GM21717 (cell line): ENCODE measurements around the gene ARHGAP23.

Source experiments
- ATAC-seq: cut with Tn5 transposase; IDR thresholded peaks from one replicate; pipeline ENCODE4 v1.9.1; 2021; ENCODE audit warnings: mild to moderate bottlenecking, moderate library complexity; ENCODE audit not compliant: unreplicated experiment

The ARHGAP23 gene, protein sequence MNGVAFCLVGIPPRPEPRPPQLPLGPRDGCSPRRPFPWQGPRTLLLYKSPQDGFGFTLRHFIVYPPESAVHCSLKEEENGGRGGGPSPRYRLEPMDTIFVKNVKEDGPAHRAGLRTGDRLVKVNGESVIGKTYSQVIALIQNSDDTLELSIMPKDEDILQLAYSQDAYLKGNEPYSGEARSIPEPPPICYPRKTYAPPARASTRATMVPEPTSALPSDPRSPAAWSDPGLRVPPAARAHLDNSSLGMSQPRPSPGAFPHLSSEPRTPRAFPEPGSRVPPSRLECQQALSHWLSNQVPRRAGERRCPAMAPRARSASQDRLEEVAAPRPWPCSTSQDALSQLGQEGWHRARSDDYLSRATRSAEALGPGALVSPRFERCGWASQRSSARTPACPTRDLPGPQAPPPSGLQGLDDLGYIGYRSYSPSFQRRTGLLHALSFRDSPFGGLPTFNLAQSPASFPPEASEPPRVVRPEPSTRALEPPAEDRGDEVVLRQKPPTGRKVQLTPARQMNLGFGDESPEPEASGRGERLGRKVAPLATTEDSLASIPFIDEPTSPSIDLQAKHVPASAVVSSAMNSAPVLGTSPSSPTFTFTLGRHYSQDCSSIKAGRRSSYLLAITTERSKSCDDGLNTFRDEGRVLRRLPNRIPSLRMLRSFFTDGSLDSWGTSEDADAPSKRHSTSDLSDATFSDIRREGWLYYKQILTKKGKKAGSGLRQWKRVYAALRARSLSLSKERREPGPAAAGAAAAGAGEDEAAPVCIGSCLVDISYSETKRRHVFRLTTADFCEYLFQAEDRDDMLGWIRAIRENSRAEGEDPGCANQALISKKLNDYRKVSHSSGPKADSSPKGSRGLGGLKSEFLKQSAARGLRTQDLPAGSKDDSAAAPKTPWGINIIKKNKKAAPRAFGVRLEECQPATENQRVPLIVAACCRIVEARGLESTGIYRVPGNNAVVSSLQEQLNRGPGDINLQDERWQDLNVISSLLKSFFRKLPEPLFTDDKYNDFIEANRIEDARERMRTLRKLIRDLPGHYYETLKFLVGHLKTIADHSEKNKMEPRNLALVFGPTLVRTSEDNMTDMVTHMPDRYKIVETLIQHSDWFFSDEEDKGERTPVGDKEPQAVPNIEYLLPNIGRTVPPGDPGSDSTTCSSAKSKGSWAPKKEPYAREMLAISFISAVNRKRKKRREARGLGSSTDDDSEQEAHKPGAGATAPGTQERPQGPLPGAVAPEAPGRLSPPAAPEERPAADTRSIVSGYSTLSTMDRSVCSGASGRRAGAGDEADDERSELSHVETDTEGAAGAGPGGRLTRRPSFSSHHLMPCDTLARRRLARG (N-terminal part only)

DNA sequence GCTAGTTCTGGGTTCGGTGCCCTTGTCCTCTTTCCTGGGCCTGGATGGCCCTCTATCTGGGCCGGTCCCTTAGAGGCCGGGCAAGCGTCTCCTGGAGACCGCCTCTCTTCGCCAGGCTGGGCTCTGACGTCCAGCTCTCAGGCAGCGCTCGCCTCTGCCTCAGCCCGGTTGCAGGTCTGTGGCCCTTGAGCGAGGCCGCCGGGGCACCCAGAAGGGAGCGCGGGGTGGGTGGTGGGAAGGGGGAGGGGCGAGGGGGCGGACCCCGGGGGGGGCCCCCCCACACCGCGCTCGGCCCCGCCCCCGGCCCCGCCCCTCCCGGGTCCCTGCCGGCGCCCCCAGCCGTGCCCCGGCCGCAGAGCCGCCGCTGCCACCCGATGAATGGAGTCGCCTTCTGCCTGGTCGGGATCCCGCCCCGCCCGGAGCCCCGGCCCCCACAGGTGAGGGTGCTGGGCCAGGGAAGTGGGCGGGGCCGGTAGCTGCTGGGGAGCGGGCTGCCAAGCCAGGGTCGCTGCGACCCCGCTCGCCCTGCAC, at the start of gene ARHGAP23:
Gene ARHGAP23, plus strand, starts transcription at position 353 of the 531 bp plus-strand sequence. Its CDS starts 22 bp downstream, at position 375.
- ATAC-seq: no peak

- ATAC-seq: no peak
Measured at GRCh38 chr17:38379448-38379847, 48.8 kb upstream of the ARHGAP23 start.

DNA sequence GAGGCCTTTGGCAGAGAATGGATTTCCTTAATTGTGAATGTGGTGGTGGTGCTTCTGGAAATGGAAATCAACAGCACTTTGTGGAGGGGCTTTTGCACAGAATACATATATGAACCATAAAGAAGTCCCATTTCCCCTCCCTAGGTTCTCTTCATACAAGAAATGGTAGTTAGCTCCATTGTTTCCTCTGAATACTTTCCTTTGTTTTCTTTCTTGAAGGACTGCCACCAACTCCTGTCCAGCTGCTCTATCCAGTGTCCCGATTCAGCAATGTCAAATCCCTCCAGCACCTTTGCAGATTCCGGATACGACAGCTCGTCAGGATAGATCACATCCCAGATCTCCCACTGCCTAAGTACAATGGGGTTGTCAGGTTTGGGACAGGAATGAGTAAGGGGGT, 33.2 kb upstream of the ARHGAP23 start:
- ATAC-seq: no peak

- no peak for ATAC-seq
Measured at GRCh38 chr17:38397227-38397626, 31.0 kb upstream of the ARHGAP23 start.

DNA sequence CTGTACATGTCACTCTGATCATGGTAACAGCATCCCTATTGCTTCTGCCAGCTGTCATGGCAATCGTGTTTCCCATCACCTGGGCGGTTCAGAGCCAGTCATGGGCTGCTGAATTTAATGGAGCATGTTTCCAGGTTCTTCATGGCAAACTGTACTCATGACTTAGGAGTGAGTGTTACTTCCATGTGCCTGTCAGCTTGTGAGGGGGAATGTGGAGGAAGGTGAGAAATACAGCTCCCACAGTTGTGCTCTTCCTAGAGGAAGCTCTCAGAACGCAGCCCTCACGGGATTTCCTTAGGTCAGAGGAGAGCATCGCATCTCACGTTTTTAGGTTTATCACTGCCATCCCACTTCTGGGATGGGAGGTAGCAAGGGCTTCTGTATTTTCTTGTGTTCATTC, 28.0 kb upstream of the ARHGAP23 start:
- no peak for ATAC-seq

DNA sequence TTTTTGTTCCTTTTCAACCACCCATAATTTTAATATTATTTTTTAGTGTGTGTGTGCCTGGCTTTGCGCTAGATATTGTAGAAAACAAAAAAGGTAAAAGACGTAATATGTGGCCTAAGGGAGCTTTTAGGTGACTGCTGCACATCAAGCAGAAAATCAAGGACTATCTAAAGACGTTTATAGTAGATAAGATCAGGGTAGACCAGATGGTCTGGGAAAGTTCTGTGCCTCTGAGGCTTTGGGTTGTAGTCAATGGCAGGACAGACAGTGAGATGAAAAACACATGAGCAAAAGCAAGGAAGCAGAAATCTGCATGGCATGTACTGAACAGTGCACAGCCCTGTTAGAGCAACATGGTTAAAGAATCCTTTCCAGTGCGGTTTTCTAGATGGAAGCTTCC, 26.8 kb upstream of the ARHGAP23 start:
- no peak for ATAC-seq

DNA sequence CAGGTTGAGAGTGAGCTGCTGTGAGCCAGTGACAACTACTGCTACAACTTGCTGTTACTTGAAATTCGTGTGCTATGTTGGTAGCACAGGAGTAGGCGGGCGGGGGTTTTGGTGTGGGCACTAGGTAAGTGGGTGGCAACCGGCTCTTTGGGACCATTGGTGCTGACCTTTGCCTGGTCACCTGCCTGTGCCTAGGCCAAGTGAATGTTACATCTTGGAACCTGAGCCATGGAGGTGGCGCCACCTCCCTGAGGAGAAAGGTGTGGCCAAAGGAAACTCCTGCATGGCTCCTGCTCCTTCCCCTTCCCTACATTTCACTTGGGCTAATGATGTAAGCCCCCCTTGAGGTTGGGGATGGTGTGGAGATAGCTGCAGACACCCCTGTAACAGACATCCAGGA, 25.4 kb upstream of the ARHGAP23 start:
- no peak for ATAC-seq

- ATAC-seq: no peak
Measured at GRCh38 chr17:38403491-38403890, 24.8 kb upstream of the ARHGAP23 start.

- ATAC-seq: no peak
Measured at GRCh38 chr17:38404174-38404943, 23.9 kb upstream of the ARHGAP23 start.

GRCh38 chr17:38405654-38406053, 22.6 kb upstream of the ARHGAP23 start:
- ATAC-seq: no peak

DNA sequence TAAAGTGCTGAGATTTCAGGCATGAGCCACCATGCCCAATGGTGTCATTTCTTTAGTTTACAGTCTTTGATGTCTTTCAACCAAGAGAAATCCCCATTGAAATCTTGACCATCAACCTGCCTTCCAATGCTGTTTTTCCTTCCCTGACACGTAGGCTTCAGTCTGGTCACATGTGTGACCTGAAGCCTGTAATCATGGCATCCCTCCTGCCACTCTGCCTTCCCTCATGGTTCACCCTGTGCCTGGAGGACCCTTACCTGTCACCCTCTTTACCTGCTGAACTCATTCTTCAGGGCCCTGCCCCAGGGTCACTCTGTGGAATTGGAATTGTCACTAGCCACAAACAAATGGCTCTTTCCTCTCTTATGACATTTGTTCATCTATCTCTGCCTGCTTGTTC, 18.1 kb upstream of the ARHGAP23 start:
- ATAC-seq: no peak

DNA sequence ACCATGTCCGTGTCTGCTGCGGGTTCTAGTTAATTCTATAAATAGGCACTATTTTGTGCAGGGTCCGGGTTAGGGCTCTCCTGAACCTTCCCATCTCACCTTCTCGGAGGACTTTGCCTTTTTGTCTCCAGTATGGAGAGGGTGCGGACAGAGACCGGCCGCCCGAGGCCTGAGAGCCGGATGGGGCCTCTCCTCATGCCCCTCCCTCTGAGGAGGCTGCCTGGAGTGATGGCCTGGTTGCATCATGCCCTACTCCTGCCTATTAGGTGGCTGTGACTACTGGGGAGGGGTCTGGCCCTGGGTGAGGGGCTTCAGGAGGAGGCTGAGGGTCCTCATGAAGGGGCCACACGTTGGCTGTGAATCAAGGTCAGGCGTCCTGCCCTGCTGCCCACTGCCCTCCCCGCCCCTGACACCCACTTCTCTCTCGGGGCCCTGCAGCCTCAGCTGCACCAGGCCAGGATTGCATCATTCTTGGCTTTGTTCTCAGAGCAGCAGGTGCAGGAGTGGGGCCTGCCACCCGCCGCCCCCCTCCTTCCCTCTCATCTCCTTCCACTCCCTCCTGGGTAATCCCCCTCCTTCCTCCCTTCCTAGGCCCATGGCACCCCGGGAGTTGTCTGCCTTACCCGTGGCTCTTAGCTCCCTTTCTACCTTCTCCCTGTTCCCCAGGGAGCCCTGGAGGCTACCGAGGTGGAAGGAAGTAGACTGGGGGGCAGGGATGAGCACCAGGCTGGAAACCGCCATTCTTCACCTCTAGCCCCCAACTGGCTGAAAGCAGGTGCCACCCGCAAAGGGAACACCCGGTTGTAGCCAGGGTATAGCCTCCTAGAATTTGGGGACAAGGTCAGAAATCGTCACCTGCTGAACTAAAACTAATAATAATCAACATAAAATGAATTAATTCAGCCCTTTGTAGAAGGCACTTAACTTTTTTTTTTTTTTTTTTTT, 12.7 kb upstream of the ARHGAP23 start:
- ATAC-seq: no peak

- no peak for ATAC-seq
Measured at GRCh38 chr17:38416840-38417209, 11.4 kb upstream of the ARHGAP23 start.

DNA sequence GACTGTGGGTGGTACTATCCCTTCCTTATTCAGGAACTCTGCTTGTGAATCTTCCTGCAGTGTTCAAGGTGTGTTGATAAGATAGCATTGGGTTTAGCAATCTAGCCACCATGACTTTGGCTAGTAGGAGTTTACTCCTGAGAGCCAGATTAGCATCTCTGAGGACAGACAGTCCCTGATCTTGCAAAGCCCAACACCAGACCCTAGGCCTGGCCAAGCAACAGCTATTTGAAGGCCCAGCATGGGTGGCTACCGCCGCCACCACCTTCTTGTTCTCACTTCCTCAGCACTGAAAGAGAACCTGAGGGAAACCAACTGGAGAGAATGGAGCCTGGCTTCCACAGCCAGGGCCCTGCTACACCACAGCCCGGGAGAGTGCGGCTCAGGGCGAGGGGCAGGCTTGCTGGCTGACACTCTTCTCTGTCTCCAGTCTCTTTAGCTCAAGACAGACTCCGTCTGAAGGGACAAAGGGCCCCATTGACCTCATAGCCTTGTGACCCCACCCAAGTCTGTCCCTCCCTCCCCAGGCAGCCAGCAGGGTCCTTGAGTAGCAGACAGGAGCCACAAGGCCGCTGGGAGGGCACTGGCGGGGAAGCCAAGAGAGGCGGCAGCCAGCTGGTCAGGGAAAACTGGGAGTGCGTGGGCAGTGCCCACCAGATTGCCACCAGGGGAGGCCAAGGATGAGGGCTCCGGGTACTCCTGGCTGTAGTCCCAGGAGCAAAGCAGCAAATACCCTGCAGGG, 10.9 kb upstream of the ARHGAP23 start:
- no peak for ATAC-seq

DNA sequence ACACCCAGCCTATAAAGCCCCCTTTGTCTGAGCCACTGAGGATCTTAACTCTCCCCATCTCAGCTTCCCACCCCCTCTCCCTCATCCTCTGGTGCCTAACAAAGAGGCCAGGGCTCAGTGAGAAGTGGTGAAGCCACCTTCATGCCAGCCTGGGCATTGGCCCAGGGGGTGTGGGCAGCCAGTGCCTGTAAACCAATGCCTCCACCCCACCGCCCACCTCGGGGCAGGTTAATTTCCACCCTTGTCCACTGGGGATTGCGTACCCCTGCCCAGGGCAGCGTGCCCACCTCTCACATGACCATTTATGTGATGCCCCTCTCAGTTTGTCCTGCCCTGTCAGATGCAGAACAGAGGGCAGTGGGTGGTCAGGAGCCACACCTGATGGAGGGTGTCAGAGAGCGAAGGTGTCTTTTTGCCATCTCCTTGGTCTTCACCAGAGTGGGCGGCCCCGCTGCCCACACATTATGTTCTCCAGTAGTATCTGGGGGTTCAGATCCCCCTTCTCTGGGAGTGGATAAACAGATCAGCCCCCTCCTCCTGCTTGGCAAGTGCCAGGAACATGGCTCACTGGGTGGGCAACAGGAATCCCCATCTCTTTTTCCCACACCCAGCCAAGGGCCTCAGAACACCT, 10.1 kb upstream of the ARHGAP23 start:
- ATAC-seq: no peak

GRCh38 chr17:38418693-38419507, 9.4 kb upstream of the ARHGAP23 start:
- no peak for ATAC-seq

DNA sequence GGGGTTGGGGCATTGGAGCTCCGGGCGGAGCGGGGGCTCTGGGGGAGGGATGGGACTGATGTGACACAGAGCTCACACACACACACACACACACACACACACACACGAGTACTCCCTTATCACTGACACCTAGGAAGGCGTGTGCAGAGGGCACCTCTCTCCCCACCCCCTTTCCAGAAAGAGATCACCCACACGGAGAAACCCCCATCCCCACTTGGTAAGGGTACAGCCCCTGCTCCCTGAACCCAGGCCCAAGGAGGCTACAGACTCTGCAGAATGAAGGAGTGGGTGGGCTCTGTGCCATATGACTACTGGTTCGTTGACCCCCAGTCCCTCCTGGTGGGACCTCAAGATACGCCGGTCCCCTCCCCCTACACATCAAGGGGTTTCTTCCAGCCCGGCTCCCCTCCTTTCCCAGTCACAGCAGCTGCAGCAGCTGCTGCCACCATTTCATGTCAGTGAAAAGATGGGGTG, 8.7 kb upstream of the ARHGAP23 start:
- ATAC-seq: no peak
